ENCODE results near the gene OSBPL2.
A peak's percentile ranks its signal among the peaks of the same experiment; 100 is the strongest.

The OSBPL2 gene

DNA sequence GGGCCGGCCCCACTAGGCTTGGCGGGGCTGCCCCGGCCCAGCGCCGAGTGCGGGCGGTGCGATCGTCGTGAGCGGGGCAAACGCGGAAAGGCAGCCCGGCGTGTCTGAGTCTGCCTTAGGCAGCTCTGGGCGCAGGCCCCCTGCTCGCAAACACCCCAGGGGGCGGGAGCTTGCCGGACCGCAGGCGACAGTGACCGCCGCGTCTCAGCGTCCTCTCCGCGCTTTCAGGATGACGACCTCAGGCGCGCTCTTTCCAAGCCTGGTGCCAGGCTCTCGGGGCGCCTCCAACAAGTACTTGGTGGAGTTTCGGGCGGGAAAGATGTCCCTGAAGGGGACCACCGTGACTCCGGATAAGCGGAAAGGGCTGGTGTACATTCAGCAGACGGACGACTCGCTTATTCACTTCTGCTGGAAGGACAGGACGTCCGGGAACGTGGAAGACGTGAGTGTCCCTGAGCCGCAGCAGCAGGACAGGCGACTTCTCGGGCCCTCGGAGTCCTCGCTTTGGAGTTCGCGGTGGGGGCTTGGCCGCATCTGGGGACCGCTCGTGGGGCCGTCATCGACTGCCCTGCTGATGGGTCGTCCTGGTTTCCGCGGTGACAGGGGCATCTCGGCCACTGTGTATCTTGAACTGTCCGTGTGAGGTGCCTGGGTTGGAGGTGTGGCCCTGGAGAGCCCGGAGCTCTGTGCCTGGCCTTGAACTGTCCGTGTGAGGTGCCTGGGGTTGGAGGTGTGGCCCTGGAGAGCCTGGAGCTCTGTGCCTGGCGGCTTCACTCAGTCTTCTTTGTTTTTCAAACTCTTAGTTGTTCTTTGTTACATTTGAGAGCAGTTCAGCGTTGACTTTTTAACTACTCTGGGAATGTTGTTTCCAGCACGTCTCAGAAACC is 65.3 kb downstream of the OSBPL2 start:
- TF ChIP-seq, protein P1, sequence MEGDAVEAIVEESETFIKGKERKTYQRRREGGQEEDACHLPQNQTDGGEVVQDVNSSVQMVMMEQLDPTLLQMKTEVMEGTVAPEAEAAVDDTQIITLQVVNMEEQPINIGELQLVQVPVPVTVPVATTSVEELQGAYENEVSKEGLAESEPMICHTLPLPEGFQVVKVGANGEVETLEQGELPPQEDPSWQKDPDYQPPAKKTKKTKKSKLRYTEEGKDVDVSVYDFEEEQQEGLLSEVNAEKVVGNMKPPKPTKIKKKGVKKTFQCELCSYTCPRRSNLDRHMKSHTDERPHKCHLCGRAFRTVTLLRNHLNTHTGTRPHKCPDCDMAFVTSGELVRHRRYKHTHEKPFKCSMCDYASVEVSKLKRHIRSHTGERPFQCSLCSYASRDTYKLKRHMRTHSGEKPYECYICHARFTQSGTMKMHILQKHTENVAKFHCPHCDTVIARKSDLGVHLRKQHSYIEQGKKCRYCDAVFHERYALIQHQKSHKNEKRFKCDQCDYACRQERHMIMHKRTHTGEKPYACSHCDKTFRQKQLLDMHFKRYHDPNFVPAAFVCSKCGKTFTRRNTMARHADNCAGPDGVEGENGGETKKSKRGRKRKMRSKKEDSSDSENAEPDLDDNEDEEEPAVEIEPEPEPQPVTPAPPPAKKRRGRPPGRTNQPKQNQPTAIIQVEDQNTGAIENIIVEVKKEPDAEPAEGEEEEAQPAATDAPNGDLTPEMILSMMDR (IDR thresholded peaks at IDR 0.05; ENCODE audit: control extremely low read depth, extremely low read depth, low read depth, missing control alignments) = no peak
- ChIA-PET POLR2A (no interaction called here), CTCF (interaction anchor here (1.0 to 5.0 kb wide), 8 partner anchors 9 to 488 kb away, joined by 3 to 40 read pairs (median 3); no protein-coding TSS in a partner anchor)
- peak; percentile 47 for DNase-seq (ENCODE audit: extremely low spot score)

DNA sequence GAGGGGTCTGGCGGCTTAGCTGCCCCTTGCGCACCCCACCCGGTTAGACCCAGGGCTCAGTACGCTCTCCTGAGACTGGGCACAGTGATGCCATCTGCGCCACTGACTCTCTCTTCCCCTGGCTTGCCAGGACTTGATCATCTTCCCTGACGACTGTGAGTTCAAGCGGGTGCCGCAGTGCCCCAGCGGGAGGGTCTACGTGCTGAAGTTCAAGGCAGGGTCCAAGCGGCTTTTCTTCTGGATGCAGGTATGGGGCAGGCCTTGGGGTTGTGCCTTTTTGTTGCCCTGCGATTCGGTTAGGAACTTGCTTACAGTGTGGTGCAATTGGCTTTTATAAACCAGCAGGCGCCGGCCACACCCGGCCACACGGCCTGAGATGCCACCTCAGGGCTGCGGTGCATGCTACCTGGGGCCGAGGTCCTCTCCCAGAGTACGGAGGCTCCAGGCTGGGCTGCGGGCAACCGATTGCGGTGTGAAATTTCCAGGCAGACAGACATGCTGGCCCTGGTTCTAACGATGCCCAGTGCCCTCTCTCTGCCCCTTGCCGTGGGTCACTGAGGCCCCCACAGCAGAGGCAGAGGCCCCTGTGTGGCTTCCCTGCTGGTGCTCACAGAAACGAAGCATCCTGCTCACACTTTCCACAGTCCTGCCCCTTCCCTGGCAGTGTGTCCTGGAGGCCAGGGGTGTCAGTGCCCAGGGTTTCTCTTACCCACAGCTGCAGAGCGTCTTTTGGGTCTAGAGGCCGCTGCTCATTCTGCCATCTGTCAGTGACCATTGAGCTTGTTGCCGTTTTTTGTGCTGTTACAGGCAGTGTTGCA is 66.2 kb downstream of the OSBPL2 start:
- TF ChIP-seq, protein P1 (IDR thresholded peaks at IDR 0.05; ENCODE audit: control extremely low read depth, extremely low read depth, low read depth, missing control alignments) = no peak
- DNase-seq (ENCODE audit: extremely low spot score) = no peak
- ChIA-PET CTCF (interaction anchor here (1.1 to 5.0 kb wide), 5 partner anchors 78 to 487 kb away, joined by 3 to 40 read pairs (median 4); no protein-coding TSS in a partner anchor), POLR2A (interaction anchor here (0.7 kb wide), 1 partner anchor 82 kb away, joined by 6 read pairs; the partner anchor contains the start of gene RPS21)

DNA sequence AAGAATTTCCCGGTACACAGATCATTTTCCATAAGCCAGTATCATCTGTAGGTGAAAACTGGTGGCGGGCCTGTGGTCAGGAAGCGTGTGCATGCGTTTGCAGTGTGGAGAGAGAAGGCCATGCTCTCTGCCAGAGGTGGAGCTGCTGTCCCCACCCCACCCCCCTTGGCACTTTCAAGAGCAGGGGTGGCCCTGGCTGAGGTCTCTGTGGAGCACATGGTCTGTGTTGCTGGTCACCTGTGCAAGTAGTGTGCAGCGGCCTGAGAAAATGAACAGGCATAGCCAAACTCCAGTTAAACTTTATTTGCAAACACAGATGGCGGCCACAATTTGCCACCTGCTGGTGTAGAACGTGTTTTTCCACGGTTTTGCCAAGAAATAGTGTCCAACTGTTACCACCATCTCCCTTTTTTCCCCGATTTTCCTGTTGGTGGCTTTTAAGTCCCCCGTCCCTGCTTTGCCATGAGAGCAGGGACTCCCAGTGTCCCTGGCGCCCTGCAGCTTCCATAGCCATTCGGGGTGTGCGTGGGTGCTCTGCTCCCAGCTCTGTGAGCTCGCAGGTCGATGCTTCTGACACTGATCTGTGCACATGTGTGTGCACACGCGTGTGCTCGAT is 66.9 kb downstream of the OSBPL2 start:
- POLR2A ChIA-PET = interaction anchor here (0.7 kb wide), 1 partner anchor 82 kb away, joined by 6 read pairs; the partner anchor contains the start of gene RPS21
- CTCF ChIA-PET = interaction anchor here (1.5 to 1.6 kb wide), 2 partner anchors 77 to 78 kb away, joined by 4 to 5 read pairs; no protein-coding TSS in a partner anchor

DNA sequence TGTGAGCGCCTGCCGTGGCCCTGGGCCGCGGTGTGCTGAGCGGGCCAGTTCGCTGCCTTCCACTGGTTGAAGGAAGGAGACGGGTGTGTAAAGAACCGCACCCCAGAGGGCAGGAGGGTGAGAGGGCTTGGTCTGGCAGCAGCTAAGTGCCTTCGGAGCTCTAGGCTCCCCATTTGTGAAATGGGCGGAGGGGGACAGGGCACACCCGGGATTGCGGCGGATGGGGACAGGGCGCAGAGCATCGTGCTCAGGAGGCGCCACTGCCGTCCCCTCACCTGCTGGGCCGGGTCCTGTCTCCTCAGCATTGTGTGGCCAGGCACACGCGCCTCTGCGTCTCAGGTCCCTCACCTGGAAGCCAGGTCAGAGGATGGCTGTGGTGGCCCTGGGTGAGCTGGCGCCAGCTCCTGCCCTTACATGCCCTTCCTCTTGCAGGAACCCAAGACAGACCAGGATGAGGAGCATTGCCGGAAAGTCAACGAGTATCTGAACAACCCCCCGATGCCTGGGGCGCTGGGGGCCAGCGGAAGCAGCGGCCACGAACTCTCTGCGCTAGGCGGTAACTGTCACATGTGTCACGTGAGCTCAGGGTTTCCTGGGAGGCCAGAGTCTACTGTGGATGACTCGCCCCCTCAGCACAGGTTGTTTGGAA is 67.6 kb downstream of the OSBPL2 start:
- ChIA-PET POLR2A (interaction anchor here (0.6 kb wide), 1 partner anchor 1147 kb away, joined by 4 read pairs; no protein-coding TSS in a partner anchor), CTCF (interaction anchor here (1.3 to 1.6 kb wide), 3 partner anchors 35 to 77 kb away, joined by 3 to 5 read pairs (median 4); no protein-coding TSS in a partner anchor)
- TF ChIP-seq, protein P1 (IDR thresholded peaks at IDR 0.05; ENCODE audit: control extremely low read depth, extremely low read depth, low read depth, missing control alignments) = no peak
- DNase-seq (ENCODE audit: extremely low spot score) = no peak

More for the DNA sequence above, 66.9 kb downstream of the OSBPL2 start:
- TF ChIP-seq, protein P1 (IDR thresholded peaks at IDR 0.05; ENCODE audit: control extremely low read depth, extremely low read depth, low read depth, missing control alignments) = no peak
- no peak for DNase-seq (ENCODE audit: extremely low spot score)

DNA sequence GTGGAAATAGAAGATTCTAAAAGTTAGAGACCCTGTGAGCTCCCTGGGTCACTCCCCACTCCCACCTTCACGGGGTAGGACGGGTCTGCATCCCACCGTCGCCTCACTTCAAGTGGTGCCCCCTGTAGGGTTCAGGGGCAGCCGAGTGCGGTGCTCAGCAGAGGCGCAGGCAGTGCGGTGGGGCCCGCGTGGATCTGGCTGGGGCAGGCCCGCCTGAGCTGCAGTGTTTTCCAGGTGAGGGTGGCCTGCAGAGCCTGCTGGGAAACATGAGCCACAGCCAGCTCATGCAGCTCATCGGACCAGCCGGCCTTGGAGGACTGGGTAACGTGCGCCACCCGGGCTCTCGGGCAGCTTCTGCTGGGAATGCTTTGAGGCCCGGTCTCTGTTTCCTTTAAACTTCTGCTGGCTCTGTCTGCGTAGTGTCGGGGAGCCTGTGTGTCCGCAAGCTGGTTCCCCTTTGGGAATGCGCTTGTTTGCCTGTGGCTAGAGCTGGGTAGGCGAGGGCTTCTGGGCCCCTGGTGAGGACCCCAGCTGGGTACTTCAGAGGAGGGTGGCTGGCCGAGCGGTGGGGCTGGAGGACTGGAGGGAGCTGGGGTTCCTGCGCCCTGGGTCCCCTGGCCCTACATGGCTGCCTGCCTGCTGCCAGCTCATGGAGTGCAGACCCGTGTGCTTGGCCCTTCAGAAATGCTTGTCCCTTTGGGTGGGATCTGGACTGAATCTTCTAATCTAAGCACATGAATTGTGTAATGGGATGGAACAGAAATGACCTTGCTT is 68.3 kb downstream of the OSBPL2 start:
- ChIA-PET CTCF (interaction anchor here (1.3 to 1.9 kb wide), 2 partner anchors 12 to 35 kb away, joined by 3 to 5 read pairs; no protein-coding TSS in a partner anchor), POLR2A (interaction anchor here (0.6 kb wide), 1 partner anchor 1147 kb away, joined by 4 read pairs; no protein-coding TSS in a partner anchor)
- TF ChIP-seq, protein P1 (IDR thresholded peaks at IDR 0.05; ENCODE audit: control extremely low read depth, extremely low read depth, low read depth, missing control alignments) = no peak
- DNase-seq (ENCODE audit: extremely low spot score) = no peak

Measured in GM10248 (cell line).